Right atrium auricular region (tissue), 2 donors: ENCODE data around the gene CACNG6. TPM values are rescaled to one million over a fixed set of nuclear protein-coding genes. Genes with fewer than 3 reads are reported as not detected.
A peak's percentile ranks its signal among the peaks of the same experiment; 100 is the strongest.

Source experiments
- DNase-seq: peaks from one replicate; pipeline ENCODE4 v3.0.0-alpha.2; 2019; ENCODE audit warnings: low spot score
- H3K27ac ChIP-seq, 2 donors: fragments of 200-600 bp; sonication (generic); 1 replicate in 1 of 2; 2 replicates in 1 of 2; pipeline ENCODE4 v1.5.1; 2016 to 2019
- H3K27me3 ChIP-seq, 2 donors: fragments of 200-600 bp; sonication (generic); one replicate each; pipeline versions ENCODE4 v1.5.1 to v1.6.0; 2017 to 2019
- H3K36me3 ChIP-seq: fragments of 200-600 bp; sonication (generic); one replicate; pipeline ENCODE4 v1.5.1; 2016
- H3K4me1 ChIP-seq, 2 donors: fragments of 200-600 bp; sonication (generic); one replicate each; pipeline versions ENCODE4 v1.5.1 to v1.6.0; 2017 to 2019
- H3K4me3 ChIP-seq, 2 donors: fragments of 200-600 bp; sonication (generic); 1 replicate in 1 of 2; 2 replicates in 1 of 2; pipeline ENCODE4 v1.5.1; 2017 to 2019; ENCODE audit warnings: mild to moderate bottlenecking in 1 of 2, moderate library complexity in 1 of 2
- H3K9me3 ChIP-seq, 2 donors: fragments of 200-600 bp; sonication (generic); one replicate each; pipeline ENCODE4 v1.5.1; 2019
- total RNA-seq, 2 donors: library from RNA; depleted of rRNA; stranded (reverse); fragments of >200 nt; gene quantifications; one replicate each; pipeline ENCODE4 v1.1.0, GENCODE V29; 2016
- TF ChIP-seq, protein P1 (sequence below), 2 donors: fragments of 200-600 bp; sonication (generic); IDR thresholded peaks; one replicate each; pipeline ENCODE4 v1.5.1; 2019; ENCODE audit warnings: antibody characterized with exemption in 2 of 2

CACNG6 gene
- total RNA-seq, 2 donors from 2014 or later = 0.31 TPM; not detected in 1

DNA sequence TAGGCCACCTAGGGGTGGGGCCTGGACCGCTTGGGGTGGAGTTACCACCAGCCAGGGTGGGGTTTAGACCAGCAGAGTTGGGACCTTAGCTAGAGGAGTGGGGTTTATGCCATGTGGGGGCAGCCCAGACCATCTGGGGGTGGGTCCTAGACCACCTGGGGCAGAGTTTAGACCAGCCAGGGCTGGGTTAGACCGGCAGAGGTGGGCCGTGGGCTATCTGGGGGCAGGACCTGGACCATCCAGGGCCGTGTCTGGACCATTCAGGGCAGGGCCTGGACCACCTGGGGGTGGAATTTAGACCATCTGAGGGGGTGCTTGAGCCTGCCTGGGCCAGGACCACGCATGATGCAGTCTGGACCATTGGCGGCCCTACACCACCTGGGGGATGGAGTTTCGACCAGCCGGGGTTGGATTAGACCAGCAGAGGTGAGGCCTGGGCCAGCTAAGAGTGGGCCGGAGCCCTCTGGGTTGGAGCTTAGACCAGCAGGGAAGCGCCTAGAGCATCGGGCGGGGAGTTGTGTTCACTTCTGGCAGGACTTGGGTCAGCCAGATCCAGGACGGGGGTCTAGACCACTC is 10.0 kb upstream of the CACNG6 start:
- H3K36me3 ChIP-seq = no peaks in the 10 kb centered on the region
- TF ChIP-seq, protein P1, sequence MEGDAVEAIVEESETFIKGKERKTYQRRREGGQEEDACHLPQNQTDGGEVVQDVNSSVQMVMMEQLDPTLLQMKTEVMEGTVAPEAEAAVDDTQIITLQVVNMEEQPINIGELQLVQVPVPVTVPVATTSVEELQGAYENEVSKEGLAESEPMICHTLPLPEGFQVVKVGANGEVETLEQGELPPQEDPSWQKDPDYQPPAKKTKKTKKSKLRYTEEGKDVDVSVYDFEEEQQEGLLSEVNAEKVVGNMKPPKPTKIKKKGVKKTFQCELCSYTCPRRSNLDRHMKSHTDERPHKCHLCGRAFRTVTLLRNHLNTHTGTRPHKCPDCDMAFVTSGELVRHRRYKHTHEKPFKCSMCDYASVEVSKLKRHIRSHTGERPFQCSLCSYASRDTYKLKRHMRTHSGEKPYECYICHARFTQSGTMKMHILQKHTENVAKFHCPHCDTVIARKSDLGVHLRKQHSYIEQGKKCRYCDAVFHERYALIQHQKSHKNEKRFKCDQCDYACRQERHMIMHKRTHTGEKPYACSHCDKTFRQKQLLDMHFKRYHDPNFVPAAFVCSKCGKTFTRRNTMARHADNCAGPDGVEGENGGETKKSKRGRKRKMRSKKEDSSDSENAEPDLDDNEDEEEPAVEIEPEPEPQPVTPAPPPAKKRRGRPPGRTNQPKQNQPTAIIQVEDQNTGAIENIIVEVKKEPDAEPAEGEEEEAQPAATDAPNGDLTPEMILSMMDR (IDR thresholded peaks at IDR 0.05) = no peak
- H3K9me3 ChIP-seq = peaks cover 0 to 4% of the 10 kb centered on the region in 2 donors
- H3K4me3 ChIP-seq = no peak overlapping the region
- H3K4me1 ChIP-seq = peaks cover 0 to 39% of the 10 kb centered on the region in 2 donors
- H3K27me3 ChIP-seq = peaks cover 11 to 21% of the 10 kb centered on the region in 2 donors
- DNase-seq = no peak
- no peak overlapping the region for H3K27ac ChIP-seq

DNA sequence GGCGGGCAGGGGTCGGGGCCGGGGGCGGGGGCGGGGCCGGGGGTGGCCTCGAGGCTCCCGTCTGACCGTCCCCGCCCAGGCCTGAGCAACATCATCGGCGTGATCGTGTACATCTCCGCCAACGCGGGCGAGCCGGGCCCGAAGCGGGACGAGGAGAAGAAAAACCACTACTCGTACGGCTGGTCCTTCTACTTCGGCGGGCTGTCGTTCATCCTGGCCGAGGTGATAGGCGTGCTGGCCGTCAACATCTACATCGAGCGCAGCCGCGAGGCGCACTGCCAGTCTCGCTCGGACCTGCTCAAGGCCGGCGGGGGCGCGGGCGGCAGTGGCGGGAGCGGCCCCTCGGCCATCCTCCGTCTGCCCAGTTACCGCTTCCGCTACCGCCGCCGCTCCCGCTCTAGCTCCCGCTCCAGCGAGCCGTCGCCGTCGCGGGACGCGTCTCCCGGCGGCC is 9.4 kb upstream of the CACNG6 start:
- peaks cover 11 to 21% of the 10 kb centered on the region in 2 donors for H3K27me3 ChIP-seq

DNA sequence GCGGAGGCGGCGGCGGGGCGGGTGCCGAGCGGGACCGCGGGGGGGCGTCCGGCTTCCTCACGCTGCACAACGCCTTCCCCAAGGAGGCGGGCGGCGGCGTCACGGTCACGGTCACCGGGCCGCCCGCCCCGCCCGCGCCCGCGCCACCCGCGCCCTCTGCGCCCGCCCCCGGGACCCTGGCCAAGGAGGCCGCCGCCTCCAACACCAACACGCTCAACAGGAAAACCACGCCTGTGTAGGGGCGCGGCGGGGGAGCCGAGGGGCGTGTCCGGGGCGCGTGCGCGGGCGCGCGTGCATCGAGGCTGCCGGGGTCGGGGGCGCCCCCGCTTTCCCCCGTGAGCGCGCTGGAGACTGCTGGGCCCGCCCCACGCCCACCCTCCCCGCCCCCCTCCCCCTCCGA is 8.8 kb upstream of the CACNG6 start:
- Histone ChIP-seq H3K9me3 (peaks cover 0 to 4% of the 10 kb centered on the region in 2 donors), H3K4me1 (peaks cover 0 to 39% of the 10 kb centered on the region in 2 donors), H3K27me3 (peaks cover 11 to 21% of the 10 kb centered on the region in 2 donors), H3K4me3 (peak overlapping the region in 1 of 2 donors; percentile 30), H3K27ac (no peak overlapping the region), H3K36me3 (no peaks in the 10 kb centered on the region)
- TF ChIP-seq, protein P1 (IDR thresholded peaks at IDR 0.05) = no peak
- DNase-seq = no peak

More for the DNA sequence above, 9.4 kb upstream of the CACNG6 start:
- DNase-seq = no peak
- H3K9me3 ChIP-seq = peaks cover 0 to 4% of the 10 kb centered on the region in 2 donors
- H3K4me1 ChIP-seq = peaks cover 0 to 39% of the 10 kb centered on the region in 2 donors
- peak overlapping the region; percentile 14 to 41 for H3K4me3 ChIP-seq
- H3K36me3 ChIP-seq = no peaks in the 10 kb centered on the region
- TF ChIP-seq, protein P1 (IDR thresholded peaks at IDR 0.05) = no peak
- no peak overlapping the region for H3K27ac ChIP-seq

DNA sequence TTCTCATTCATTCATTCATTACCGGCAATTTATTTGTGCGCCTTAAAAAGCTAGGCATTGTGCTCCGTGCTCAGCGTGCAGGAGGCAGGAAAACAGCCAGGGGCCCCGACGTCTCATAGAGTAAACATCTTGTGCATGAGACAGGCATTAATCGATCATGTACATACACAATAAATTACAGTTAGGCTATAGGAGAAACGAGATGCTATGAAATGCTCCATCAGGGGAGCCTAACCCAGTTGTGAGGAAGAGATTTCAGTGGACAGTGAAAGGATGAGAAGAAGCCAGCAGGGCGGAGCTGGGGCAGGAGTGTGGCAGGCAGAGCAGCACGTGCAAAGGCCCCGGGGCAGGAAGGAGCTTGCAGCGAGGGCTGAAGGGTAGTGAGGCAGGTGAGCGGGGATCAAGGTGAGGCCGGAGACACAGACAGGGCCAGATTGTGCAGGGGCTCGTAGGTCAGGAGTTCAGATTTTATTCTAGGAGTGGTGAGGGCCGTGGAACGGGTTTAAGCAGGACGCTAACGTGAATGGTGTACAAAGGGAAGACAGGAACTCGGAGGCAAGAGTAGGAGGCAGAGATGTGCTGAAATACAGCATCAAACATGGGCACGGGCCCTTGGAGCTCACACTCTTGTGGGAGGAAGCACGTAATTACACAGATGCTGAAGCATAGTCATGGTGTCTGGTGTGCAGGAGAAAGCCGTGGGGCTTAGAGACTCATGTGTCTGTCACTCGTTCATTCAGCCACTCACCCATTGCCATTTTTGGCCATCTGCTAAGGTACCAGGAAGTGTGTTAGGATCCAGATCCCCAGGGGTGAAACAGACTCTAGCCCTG is 7.8 kb upstream of the CACNG6 start:
- DNase-seq = no peak
- Histone ChIP-seq H3K4me1 (peaks cover 0 to 28% of the 10 kb centered on the region in 2 donors), H3K27ac (no peak overlapping the region), H3K9me3 (peaks cover 0 to 4% of the 10 kb centered on the region in 2 donors), H3K36me3 (no peaks in the 10 kb centered on the region), H3K27me3 (peaks cover 11 to 13% of the 10 kb centered on the region in 2 donors), H3K4me3 (no peak overlapping the region)
- TF ChIP-seq, protein P1 (IDR thresholded peaks at IDR 0.05) = no peak

DNA sequence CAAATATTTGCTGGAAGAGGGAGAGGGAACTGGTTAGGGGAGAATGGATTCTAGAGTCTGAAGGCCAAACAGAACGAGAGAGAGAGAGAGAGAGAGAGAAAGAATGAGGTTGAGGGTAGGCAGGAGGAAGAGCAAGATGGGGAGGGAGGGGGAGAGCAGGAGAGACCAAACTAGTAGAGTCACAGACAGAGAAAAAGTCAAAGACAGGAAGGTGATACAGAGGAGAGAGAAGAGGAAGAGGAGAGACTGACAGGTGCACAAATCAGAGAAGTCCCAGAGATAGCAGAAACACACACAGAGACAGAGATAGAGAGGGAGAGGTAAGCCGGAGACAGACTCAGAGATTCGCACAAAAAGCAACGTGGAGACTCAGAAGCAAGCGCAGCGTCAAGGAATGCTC is 5.6 kb upstream of the CACNG6 start:
- peaks cover 0 to 9% of the 10 kb centered on the region in 2 donors for H3K4me1 ChIP-seq
- no peak overlapping the region for H3K4me3 ChIP-seq
- H3K36me3 ChIP-seq = no peaks in the 10 kb centered on the region
- no peak overlapping the region for H3K27ac ChIP-seq
- no peak for DNase-seq
- TF ChIP-seq, protein P1 (IDR thresholded peaks at IDR 0.05) = no peak
- H3K27me3 ChIP-seq = peaks cover 0 to 5% of the 10 kb centered on the region in 2 donors
- peaks cover 0 to 4% of the 10 kb centered on the region in 2 donors for H3K9me3 ChIP-seq
